Activated CD8-positive, alpha-beta T cell treated with anti-CD3 and anti-CD28 coated beads for 36 hours (primary cell): Measurements from ENCODE around the gene ATMIN. TPM values are rescaled to one million over a fixed set of nuclear protein-coding genes. Genes with fewer than 3 reads are reported as not detected.
A peak's percentile ranks its signal among the peaks of the same experiment; 100 is the strongest.

Experiments
- ATAC-seq: fragments of 200-7000 bp; cut with Tn5 transposase; one replicate; pipeline ENCODE4 v1.10.0; 2021; ENCODE audit warnings: mild to moderate bottlenecking, moderate library complexity
- CTCF ChIA-PET: fragments of 350-600 bp; sonication (Branson Sonifier 250); formaldehyde crosslinking; loops from one replicate; lab custom pipeline; 2021; ENCODE audit warnings: antibody characterized with exemption; lab: Charles Lee
- POLR2A ChIA-PET: fragments of 350-600 bp; sonication (Branson Sonifier 250); formaldehyde crosslinking; loops from one replicate; lab custom pipeline; 2021; ENCODE audit warnings: antibody characterized with exemption; lab: Charles Lee
- DNase-seq: peaks from one replicate; pipeline ENCODE4 v3.0.0-alpha.2; 2020
- H3K27ac Mint-ChIP-seq: one replicate; pipeline ENCODE4 v1.8.0; 2021; ENCODE audit warnings: mild to moderate bottlenecking, mixed read lengths
- H3K27me3 Mint-ChIP-seq: one replicate; pipeline ENCODE4 v1.8.0; 2021; ENCODE audit warnings: mixed read lengths
- H3K36me3 Mint-ChIP-seq: one replicate; pipeline ENCODE4 v1.8.0; 2021; ENCODE audit warnings: low read depth, mixed read lengths
- H3K4me1 Mint-ChIP-seq: one replicate; pipeline ENCODE4 v1.8.0; 2021; ENCODE audit warnings: low read depth, mixed read lengths
- H3K4me3 Mint-ChIP-seq: one replicate; pipeline ENCODE4 v1.8.0; 2021; ENCODE audit warnings: mild to moderate bottlenecking, moderate library complexity, mixed read lengths
- H3K9me3 Mint-ChIP-seq: one replicate; pipeline ENCODE4 v1.8.0; 2021; ENCODE audit warnings: mixed read lengths
- intact Hi-C: fragments of 100-400 bp; cut with micrococcal nuclease; formaldehyde crosslinking; loops from one replicate; pipeline ENCODE4 v1.10.0; 2022
- total RNA-seq, 2 experiments: library from RNA; stranded (reverse); gene quantifications; one replicate each; pipeline ENCODE4 v1.2.3, GENCODE V29; 2021
- TF ChIP-seq, protein P1 (sequence below): fragments of 200-600 bp; IDR thresholded peaks from one replicate; pipeline ENCODE4 v1.8.0; 2022; ENCODE audit warnings: antibody characterized with exemption, mild to moderate bottlenecking

The ATMIN gene
- total RNA-seq, 2 experiments from 2014 or later: 17.9 to 19.7 TPM

DNA sequence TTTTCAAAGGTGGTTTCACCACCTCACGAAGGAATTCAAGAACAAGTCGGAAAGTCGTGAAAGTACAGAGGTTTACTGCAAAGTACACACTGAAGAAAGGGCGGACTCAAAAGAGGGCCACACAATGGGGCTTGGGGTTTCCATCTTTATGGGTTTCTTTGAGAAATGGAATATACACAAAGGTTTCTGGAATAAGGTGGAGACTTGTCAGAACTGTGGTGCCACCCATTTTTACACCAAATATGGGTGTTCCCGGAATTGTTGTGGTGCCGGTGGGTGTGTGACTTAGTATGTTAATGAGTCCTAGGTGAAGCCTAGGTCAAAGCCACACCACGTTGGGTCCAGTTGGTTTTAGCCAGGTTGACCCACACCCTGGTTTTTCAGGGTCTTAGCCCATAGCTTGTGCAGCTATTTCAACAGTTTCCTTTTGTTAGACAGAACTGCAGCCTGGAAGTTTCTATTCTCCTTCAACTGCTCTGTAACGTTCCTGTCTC lies 61.1 kb downstream of the ATMIN start:
- Mint-ChIP-seq H3K9me3 (peaks cover 2% of the 10 kb centered on the region), H3K27me3 (no peaks in the 10 kb centered on the region), H3K4me3 (peak overlapping the region; percentile 63), H3K36me3 (no peaks in the 10 kb centered on the region), H3K4me1 (peaks cover 14% of the 10 kb centered on the region), H3K27ac (peak overlapping the region; percentile 64)
- ChIA-PET POLR2A (no interaction called here), CTCF (interaction anchor here (0.6 kb wide), 1 partner anchor 10 kb away, joined by 3 read pairs; no protein-coding TSS in a partner anchor)
- intact Hi-C loops: loop anchor here (1.0 kb wide), 1 partner anchor 20 kb away; no protein-coding TSS in a partner anchor
- TF ChIP-seq, protein P1, sequence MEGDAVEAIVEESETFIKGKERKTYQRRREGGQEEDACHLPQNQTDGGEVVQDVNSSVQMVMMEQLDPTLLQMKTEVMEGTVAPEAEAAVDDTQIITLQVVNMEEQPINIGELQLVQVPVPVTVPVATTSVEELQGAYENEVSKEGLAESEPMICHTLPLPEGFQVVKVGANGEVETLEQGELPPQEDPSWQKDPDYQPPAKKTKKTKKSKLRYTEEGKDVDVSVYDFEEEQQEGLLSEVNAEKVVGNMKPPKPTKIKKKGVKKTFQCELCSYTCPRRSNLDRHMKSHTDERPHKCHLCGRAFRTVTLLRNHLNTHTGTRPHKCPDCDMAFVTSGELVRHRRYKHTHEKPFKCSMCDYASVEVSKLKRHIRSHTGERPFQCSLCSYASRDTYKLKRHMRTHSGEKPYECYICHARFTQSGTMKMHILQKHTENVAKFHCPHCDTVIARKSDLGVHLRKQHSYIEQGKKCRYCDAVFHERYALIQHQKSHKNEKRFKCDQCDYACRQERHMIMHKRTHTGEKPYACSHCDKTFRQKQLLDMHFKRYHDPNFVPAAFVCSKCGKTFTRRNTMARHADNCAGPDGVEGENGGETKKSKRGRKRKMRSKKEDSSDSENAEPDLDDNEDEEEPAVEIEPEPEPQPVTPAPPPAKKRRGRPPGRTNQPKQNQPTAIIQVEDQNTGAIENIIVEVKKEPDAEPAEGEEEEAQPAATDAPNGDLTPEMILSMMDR: no peak
- no peak for ATAC-seq
- DNase-seq: no peak

Other genes with a start within 250 kb of the ATMIN start
- gene CDYL2, start 231.2 kb upstream of the ATMIN start, total RNA-seq: 10 to 100 TPM; 10.4 to 11.4 TPM
- gene CMC2, start 29.0 kb upstream of the ATMIN start, total RNA-seq: 100 to 1,000 TPM; 105 to 106 TPM
- gene CENPN, start 28.6 kb upstream of the ATMIN start, total RNA-seq: 10 to 100 TPM; 51.7 to 54.8 TPM
- gene C16orf46, start 41.4 kb downstream of the ATMIN start, total RNA-seq: under 1 TPM; 0.59 to 0.60 TPM
- gene GCSH, start 60.6 kb downstream of the ATMIN start, total RNA-seq: 10 to 100 TPM; 21.0 to 25.3 TPM
- not detected for gene BCO1, start 202.8 kb downstream of the ATMIN start, total RNA-seq